Testis (tissue), 2 donors: ENCODE results near the gene ZNF653.

Source experiments
- CTCF ChIP-seq, 3 experiments: fragments of 450-650 bp in 2 of 3; fragments of 200-600 bp in 1 of 3; sonication (generic) in 1 of 3; IDR thresholded peaks; one replicate each; pipeline ENCODE4 v1.5.1; 2016 to 2019; ENCODE audit warnings: antibody characterized with exemption in 3 of 3, mild to moderate bottlenecking in 2 of 3, moderate library complexity in 1 of 3
- POLR2A ChIP-seq: fragments of 450-650 bp; IDR thresholded peaks from one replicate; pipeline ENCODE4 v1.6.1; 2017; ENCODE audit warnings: antibody characterized with exemption, mild to moderate bottlenecking, moderate library complexity

GRCh38 chr19:11446652-11447301 lies 58.9 kb downstream of the ZNF653 start:
- TF ChIP-seq CTCF (IDR thresholded peaks at IDR 0.05) (peak; percentile 60 to 68 (median 63)), POLR2A (no peak)
